ENCODE results near the gene PUS7L.
A peak's percentile ranks its signal among the peaks of the same experiment; 100 is the strongest.

The PUS7L gene

DNA sequence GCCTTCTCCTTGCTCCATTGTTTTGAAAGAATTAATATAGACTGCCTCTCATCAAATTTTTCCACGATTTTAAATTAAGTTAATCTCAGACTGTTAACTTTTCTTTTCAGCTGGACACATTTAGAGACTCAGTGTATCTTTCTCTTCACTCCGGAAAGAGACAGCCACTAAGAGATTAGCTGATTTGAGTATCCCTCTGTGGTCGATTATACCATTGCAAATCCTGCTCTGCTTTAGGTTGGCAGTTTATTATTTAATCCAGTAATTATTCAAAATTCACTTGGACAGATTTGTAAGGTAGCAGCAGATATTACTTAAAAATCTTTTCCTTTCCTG lies 48.1 kb upstream of the PUS7L start:
- ATAC-seq = no peak
- TF ChIP-seq SNAI2 (CRISPR knock-in tag; IDR thresholded peaks at IDR 0.05) (no peak), ZNF70 (CRISPR knock-in tag; IDR thresholded peaks at IDR 0.05) (no peak), ZFP3 (CRISPR knock-in tag; IDR thresholded peaks at IDR 0.05) (no peak), TOX (CRISPR knock-in tag; IDR thresholded peaks at IDR 0.05; ENCODE audit: borderline replicate concordance) (no peak)

DNA sequence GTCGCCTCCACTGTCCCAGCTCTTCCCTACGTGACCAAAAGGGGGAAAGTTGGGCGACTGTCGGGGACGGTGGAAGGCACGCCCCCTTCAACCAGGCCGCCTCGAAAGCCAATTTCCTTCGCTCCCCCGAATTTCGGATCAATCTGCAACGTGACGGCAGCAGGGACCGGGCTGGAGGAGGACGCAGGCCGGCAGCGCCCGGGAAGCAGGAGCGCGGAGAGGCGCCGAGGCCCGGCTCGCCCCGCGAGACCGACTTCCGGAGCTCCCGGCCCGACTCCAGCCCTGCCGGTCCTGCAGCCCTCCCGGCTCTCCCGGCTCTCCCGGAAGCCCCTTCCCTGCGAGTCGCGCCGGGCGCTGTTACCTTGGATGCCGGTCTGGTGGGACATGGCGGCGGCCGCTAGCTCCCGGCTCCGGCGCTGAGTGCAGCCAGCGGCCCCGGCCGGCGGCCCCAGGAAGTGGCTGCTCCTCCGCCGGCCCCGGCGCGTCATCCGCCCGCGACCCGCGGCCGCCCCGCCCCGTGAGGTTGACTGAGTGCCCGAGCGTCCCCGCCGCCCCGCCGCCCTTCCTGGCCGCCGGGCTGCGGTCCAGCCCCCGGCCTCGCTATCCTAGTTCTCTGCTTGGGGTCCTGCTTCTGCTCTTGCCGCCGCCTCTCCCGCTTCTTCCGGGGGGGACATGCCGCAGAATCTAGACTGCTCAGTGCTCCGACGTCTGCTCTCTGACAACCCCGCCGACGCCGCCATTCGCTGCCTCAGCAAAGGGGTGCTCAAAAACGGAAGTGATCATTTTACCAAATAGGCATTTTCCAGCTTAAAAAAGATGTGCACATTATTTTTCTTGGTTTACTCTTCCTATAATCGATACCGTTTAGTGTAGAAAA lies 47.5 kb upstream of the PUS7L start, which contains the start of gene TWF1:
TSS of gene TWF1 (minus strand) at position 458 of the 877 bp plus-strand sequence. CDS start at position 386, 72 bp downstream.
- peak; percentile 96 for ATAC-seq
- TF ChIP-seq ZFP3 (CRISPR knock-in tag; IDR thresholded peaks at IDR 0.05) (0 out of 2 replicates have a peak, but pooled peaks have one; percentile 35), ZFP30 (CRISPR knock-in tag; IDR thresholded peaks at IDR 0.05) (no peak), SNAI2 (CRISPR knock-in tag; IDR thresholded peaks at IDR 0.05) (0 out of 2 replicates have a peak, but pooled peaks have one; percentile 23)

DNA sequence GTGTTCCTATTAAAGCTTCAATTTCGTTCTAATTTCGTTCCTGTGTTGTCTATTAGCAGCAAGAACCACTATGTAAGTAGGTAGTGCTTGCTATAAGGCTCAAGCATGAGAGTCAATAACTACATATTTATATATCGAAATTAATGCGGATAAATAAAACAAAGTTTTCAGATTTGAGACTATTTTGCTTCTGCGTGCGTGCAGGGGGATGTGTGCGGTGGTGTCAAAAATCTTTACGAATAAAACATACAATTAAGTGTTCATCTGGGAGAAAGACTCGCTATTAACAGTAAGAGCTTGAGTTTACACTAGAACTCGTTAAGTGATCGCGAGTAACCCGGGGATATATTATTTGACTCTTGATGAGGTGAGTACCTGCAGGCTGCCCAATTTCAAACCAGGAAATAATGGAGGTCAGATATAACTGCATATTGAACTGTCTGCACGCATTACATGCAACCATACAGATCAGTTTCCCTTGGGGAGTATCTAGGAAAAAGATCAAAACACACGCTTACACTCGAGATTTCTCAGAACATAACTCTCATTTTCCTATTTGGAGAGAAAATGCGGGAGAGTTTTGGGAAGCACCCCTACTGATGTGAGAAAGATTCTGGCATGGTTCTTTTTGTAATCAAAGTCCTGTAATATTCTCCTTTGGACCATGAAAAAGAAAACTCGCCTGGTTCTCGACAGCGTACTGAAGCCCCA lies 46.7 kb upstream of the PUS7L start:
- ATAC-seq = peak; percentile 29
- TF ChIP-seq ZNF565 (CRISPR knock-in tag; conservative IDR thresholded peaks at IDR 0.05; ENCODE audit: low read depth) (no peak), TCF4 (CRISPR knock-in tag; IDR thresholded peaks at IDR 0.05; ENCODE audit: borderline replicate concordance) (no peak), ESRRG (CRISPR knock-in tag; IDR thresholded peaks at IDR 0.05) (no peak), CSRNP3 (CRISPR knock-in tag; IDR thresholded peaks at IDR 0.05) (no peak), SNAI2 (CRISPR knock-in tag; IDR thresholded peaks at IDR 0.05) (no peak), ZC3H10 (CRISPR knock-in tag; IDR thresholded peaks at IDR 0.05) (no peak), ZFP3 (CRISPR knock-in tag; IDR thresholded peaks at IDR 0.05) (no peak), PATZ1 (CRISPR knock-in tag; IDR thresholded peaks at IDR 0.05; ENCODE audit: borderline replicate concordance) (no peak), CSDC2 (CRISPR knock-in tag; IDR thresholded peaks at IDR 0.05) (no peak)

DNA sequence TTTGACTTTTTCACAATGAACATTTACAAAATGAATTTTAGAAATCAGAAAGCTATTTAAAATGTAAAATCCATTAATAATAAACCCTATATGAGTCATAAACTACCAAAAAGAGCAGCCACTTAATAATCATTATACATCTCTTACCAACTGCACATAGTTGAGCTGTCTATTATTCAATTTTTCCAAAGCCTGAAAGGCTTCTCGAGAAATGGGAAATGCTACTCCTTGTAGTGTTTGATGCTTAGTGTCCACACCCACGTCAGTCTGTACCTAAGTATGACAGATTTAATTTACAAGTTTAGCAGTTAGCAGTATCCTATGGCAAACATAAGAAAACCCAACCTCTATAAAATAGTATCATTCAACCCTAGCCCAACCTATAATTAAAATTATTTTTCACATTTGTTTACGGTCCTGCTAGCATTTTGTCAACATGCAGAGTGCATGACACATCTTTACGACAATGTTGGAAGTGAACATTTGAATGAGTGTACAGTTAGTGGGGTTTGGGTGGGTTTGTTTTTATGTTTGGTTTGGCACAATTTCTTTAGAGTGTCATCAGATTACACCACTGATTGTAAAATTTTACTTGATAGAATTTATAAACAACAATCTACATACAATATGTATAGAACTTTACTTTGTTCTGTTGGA lies 39.1 kb upstream of the PUS7L start:
- ATAC-seq = no peak
- TF ChIP-seq ARNTL (CRISPR knock-in tag; IDR thresholded peaks at IDR 0.05; ENCODE audit: borderline replicate concordance, low read depth) (no peak), OSR1 (CRISPR knock-in tag; IDR thresholded peaks at IDR 0.05) (no peak), PPARA (CRISPR knock-in tag; IDR thresholded peaks at IDR 0.05; ENCODE audit: borderline replicate concordance) (no peak), ZFP30 (CRISPR knock-in tag; IDR thresholded peaks at IDR 0.05) (no peak), TOX (CRISPR knock-in tag; IDR thresholded peaks at IDR 0.05; ENCODE audit: borderline replicate concordance) (no peak), ZC3H10 (CRISPR knock-in tag; IDR thresholded peaks at IDR 0.05) (no peak), CSDC2 (CRISPR knock-in tag; IDR thresholded peaks at IDR 0.05) (no peak), RARB (CRISPR knock-in tag; IDR thresholded peaks at IDR 0.05) (no peak), GLIS3 (CRISPR knock-in tag; IDR thresholded peaks at IDR 0.05) (no peak), BACH2 (CRISPR knock-in tag; IDR thresholded peaks at IDR 0.05; ENCODE audit: borderline replicate concordance) (no peak), ZNF8 (CRISPR knock-in tag; IDR thresholded peaks at IDR 0.05) (no peak), TCF4 (CRISPR knock-in tag; IDR thresholded peaks at IDR 0.05; ENCODE audit: borderline replicate concordance) (no peak), ISL1 (CRISPR knock-in tag; IDR thresholded peaks at IDR 0.05) (no peak)
- TF ChIP-seq, protein P1, sequence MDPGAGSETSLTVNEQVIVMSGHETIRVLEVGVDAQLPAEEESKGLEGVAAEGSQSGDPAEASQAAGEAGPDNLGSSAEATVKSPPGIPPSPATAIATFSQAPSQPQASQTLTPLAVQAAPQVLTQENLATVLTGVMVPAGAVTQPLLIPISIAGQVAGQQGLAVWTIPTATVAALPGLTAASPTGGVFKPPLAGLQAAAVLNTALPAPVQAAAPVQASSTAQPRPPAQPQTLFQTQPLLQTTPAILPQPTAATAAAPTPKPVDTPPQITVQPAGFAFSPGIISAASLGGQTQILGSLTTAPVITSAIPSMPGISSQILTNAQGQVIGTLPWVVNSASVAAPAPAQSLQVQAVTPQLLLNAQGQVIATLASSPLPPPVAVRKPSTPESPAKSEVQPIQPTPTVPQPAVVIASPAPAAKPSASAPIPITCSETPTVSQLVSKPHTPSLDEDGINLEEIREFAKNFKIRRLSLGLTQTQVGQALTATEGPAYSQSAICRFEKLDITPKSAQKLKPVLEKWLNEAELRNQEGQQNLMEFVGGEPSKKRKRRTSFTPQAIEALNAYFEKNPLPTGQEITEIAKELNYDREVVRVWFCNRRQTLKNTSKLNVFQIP (CRISPR knock-in tag; IDR thresholded peaks at IDR 0.05; ENCODE audit: borderline replicate concordance, low read depth) = no peak
- TF ChIP-seq, protein P2, sequence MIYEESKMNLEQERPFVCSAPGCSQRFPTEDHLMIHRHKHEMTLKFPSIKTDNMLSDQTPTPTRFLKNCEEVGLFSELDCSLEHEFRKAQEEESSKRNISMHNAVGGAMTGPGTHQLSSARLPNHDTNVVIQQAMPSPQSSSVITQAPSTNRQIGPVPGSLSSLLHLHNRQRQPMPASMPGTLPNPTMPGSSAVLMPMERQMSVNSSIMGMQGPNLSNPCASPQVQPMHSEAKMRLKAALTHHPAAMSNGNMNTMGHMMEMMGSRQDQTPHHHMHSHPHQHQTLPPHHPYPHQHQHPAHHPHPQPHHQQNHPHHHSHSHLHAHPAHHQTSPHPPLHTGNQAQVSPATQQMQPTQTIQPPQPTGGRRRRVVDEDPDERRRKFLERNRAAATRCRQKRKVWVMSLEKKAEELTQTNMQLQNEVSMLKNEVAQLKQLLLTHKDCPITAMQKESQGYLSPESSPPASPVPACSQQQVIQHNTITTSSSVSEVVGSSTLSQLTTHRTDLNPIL (CRISPR knock-in tag; IDR thresholded peaks at IDR 0.05; ENCODE audit: low read depth) = no peak

Data from SK-N-SH treated with all-trans-retinoic acid at 6 μM for 48 hours (cell line).